Measurements from ENCODE around the gene PTPN3. TPM values are rescaled to one million over a fixed set of nuclear protein-coding genes. Genes with fewer than 3 reads are reported as not detected.

The PTPN3 gene
- total RNA-seq, 1 donor from 2014 or later = 38.6 TPM

DNA sequence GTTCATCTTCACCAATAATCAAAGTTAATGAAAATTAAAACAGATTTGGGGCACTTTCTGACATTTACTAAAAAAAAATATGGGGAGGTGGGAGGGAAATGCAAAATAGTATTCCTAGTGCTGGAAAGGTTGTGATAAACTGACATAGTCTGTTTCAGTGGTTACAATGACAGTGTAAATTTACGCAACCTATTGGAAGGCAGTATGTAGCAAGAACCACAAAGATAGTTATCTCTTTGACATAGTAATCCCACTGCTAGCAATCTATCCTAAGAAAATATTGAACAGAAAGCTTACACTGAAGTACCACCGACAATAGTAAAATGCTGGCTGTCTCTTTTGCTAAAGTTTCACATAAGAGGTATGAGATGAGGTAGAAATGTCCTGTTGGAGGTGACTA lies 162.2 kb downstream of the PTPN3 start:
- intact Hi-C loops (cut with DNase I) = no loop called here
- no peak for DNase-seq
- ATAC-seq (ENCODE audit: poor library complexity) = no peak

- DNase-seq (no peak), ATAC-seq (ENCODE audit: poor library complexity) (no peak)
- intact Hi-C loops (cut with DNase I) = no loop called here
Observed at GRCh38 chr9:109335121-109335520, 163.0 kb downstream of the PTPN3 start.

DNA sequence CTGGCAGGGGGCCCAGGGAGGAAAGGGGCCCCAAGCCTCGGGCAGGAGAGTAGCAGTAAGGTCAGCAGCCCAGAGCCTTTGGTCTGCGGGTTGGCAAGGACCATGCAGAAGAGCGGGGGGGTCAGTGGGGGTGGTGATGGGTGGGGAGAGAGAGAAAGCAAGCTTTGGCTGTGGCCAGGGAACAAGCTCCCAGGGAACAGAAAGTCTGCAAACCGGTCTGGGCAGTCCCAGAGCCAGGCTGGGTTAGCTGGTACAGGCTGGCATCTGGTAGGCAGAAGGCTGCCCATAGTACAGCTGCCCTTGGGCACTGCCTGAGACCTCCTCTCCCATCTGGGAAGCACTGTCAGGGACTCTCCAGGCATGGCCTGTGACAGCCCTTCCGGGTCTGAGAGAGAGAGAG lies 166.8 kb downstream of the PTPN3 start:
- DNase-seq = peak; percentile 63
- ATAC-seq (ENCODE audit: poor library complexity) = peak; percentile 83
- intact Hi-C loops (cut with DNase I) = no loop called here

- ATAC-seq (ENCODE audit: poor library complexity) = peak; percentile 75
- peak; percentile 57 for DNase-seq
- intact Hi-C loops (cut with DNase I) = loop anchor here (10.0 kb wide), 1 partner anchor 145 kb away; no protein-coding TSS in a partner anchor
Observed at GRCh38 chr9:109329638-109330258, 168.4 kb downstream of the PTPN3 start.

- intact Hi-C loops (cut with DNase I) = loop anchor here (10.0 kb wide), 1 partner anchor 144 kb away; no protein-coding TSS in a partner anchor
- DNase-seq (peak; percentile 60), ATAC-seq (ENCODE audit: poor library complexity) (peak; percentile 59)
Observed at GRCh38 chr9:109328978-109329637, 169.0 kb downstream of the PTPN3 start.

Small RNA genes within 50 kb of the gene (microRNA-seq; reads per million reads assigned to microRNA genes)
- gene MIR3927 = not detected

Other genes starting within 250 kb of the PTPN3 start
- 9.9 TPM for gene EPB41L4B, start 177.2 kb downstream of the PTPN3 start, total RNA-seq

Data from Right ventricle myocardium superior (tissue), 1 donor.